ENCODE data around the gene ZBTB1. TPM values are rescaled to one million over a fixed set of nuclear protein-coding genes. Genes with fewer than 3 reads are reported as not detected.

ZBTB1 gene
- total RNA-seq, 1 donor, result 83.8 TPM

GRCh38 chr14:64518229-64518628 lies 13.7 kb downstream of the ZBTB1 start:
- no peak for DNase-seq (ENCODE audit: low read depth)
- H3K4me3 ChIP-seq (ENCODE audit: low read depth, low read length), result no peak overlapping the region
- no peak for TF ChIP-seq CTCF (IDR thresholded peaks at IDR 0.05; ENCODE audit: insufficient read depth, low read depth, low read length)

GRCh38 chr14:64520699-64521098 lies 16.1 kb downstream of the ZBTB1 start:
- no peak overlapping the region for H3K4me3 ChIP-seq (ENCODE audit: low read depth, low read length)
- no peak for TF ChIP-seq CTCF (IDR thresholded peaks at IDR 0.05; ENCODE audit: insufficient read depth, low read depth, low read length)

GRCh38 chr14:64522591-64523355 lies 18.2 kb downstream of the ZBTB1 start:
- no peak for TF ChIP-seq CTCF (IDR thresholded peaks at IDR 0.05; ENCODE audit: insufficient read depth, low read depth, low read length)
- H3K4me3 ChIP-seq (ENCODE audit: low read depth, low read length), result no peak overlapping the region
- DNase-seq (ENCODE audit: low read depth), result no peak

More at GRCh38 chr14:64520699-64521098, 16.1 kb downstream of the ZBTB1 start:
- DNase-seq (ENCODE audit: low read depth), result no peak

- no peak for TF ChIP-seq CTCF (IDR thresholded peaks at IDR 0.05; ENCODE audit: insufficient read depth, low read depth, low read length)
- H3K4me3 ChIP-seq (ENCODE audit: low read depth, low read length), result no peak overlapping the region
- no peak for DNase-seq (ENCODE audit: low read depth)
Measured at GRCh38 chr14:64525354-64525753, 20.8 kb downstream of the ZBTB1 start.

GRCh38 chr14:64531567-64531966 lies 27.0 kb downstream of the ZBTB1 start:
- TF ChIP-seq CTCF (IDR thresholded peaks at IDR 0.05; ENCODE audit: insufficient read depth, low read depth, low read length), result no peak
- DNase-seq (ENCODE audit: low read depth), result no peak
- H3K4me3 ChIP-seq (ENCODE audit: low read depth, low read length), result no peak overlapping the region

GRCh38 chr14:64536488-64537245 lies 32.1 kb downstream of the ZBTB1 start:
- DNase-seq (ENCODE audit: low read depth), result peak; percentile 72

More at GRCh38 chr14:64536488-64537245, 32.1 kb downstream of the ZBTB1 start:
- no peak for TF ChIP-seq CTCF (IDR thresholded peaks at IDR 0.05; ENCODE audit: insufficient read depth, low read depth, low read length)
- H3K4me3 ChIP-seq (ENCODE audit: low read depth, low read length), result no peak overlapping the region

All from fibroblast of villous mesenchyme (primary cell).